Measurements from ENCODE around the gene POU3F3.

The POU3F3 gene

GRCh38 chr2:104847586-104848160 lies 6.2 kb upstream of the POU3F3 start:
- DNase-seq = no peak

- DNase-seq = no peak
These were observed 5.4 kb upstream of the POU3F3 start for GRCh38 chr2:104848526-104848925.

GRCh38 chr2:104849101-104849500 lies 4.8 kb upstream of the POU3F3 start:
- DNase-seq = no peak

GRCh38 chr2:104849618-104850141 lies 4.2 kb upstream of the POU3F3 start:
- DNase-seq = no peak

- DNase-seq = no peak
These were observed 3.3 kb upstream of the POU3F3 start for GRCh38 chr2:104850361-104851290.

GRCh38 chr2:104851291-104852089 lies 2.4 kb upstream of the POU3F3 start:
- DNase-seq = no peak

- no peak for DNase-seq
These were observed 1.7 kb upstream of the POU3F3 start for GRCh38 chr2:104852090-104852666.

- DNase-seq = no peak
These were observed 744 bp downstream of the POU3F3 start for GRCh38 chr2:104854498-104855220.

GRCh38 chr2:104855221-104856085 lies 1.5 kb downstream of the POU3F3 start:
- DNase-seq = peak; percentile 22

- no peak for DNase-seq
These were observed 2.4 kb downstream of the POU3F3 start for GRCh38 chr2:104856086-104856972.

- DNase-seq = no peak
These were observed 3.0 kb downstream of the POU3F3 start for GRCh38 chr2:104856973-104857261.

GRCh38 chr2:104857262-104858005 lies 3.5 kb downstream of the POU3F3 start:
- DNase-seq = no peak

GRCh38 chr2:104858006-104858978 lies 4.4 kb downstream of the POU3F3 start:
- no peak for DNase-seq

GRCh38 chr2:104859291-104859765 lies 5.4 kb downstream of the POU3F3 start:
- no peak for DNase-seq

- DNase-seq = no peak
These were observed 6.0 kb downstream of the POU3F3 start for GRCh38 chr2:104859766-104860450.

GRCh38 chr2:104860451-104860790 lies 6.5 kb downstream of the POU3F3 start:
- DNase-seq = no peak

- DNase-seq = no peak
These were observed 7.6 kb downstream of the POU3F3 start for GRCh38 chr2:104861351-104862057.

All from stimulated activated naive CD4-positive, alpha-beta T cell treated with Interleukin-2 at 50 U/mL for 16 hours (primary cell).